Esophagus muscularis mucosa (tissue), 4 donors: Measurements from ENCODE around the gene PAQR7. TPM values are rescaled to one million over a fixed set of nuclear protein-coding genes. Genes with fewer than 3 reads are reported as not detected.

Source experiments
- DNase-seq: peaks from one replicate; pipeline ENCODE4 v3.0.0-alpha.2; 2017; ENCODE audit errors: extremely low spot score
- H3K27ac ChIP-seq, 4 donors: fragments of 200-600 bp; sonication (generic); replicated peaks in 1 of 4; 1 replicate in 3 of 4; 2 replicates in 1 of 4; pipeline ENCODE4 v1.5.1; 2016 to 2019; ENCODE audit warnings: mild to moderate bottlenecking in 1 of 4
- H3K27me3 ChIP-seq, 4 donors: fragments of 200-600 bp; sonication (generic); one replicate each; pipeline versions ENCODE4 v1.5.1 to v1.6.0; 2016 to 2019
- H3K36me3 ChIP-seq, 4 donors: fragments of 200-600 bp; sonication (generic); one replicate each; pipeline ENCODE4 v1.5.1; 2016 to 2019
- H3K4me1 ChIP-seq, 4 donors: fragments of 200-600 bp; sonication (generic); one replicate each; pipeline ENCODE4 v1.5.1; 2016 to 2019
- H3K4me3 ChIP-seq, 4 donors: fragments of 200-600 bp; sonication (generic); 1 replicate in 2 of 4; 2 replicates in 2 of 4; pipeline ENCODE4 v1.5.1; 2016 to 2019; ENCODE audit warnings: mild to moderate bottlenecking in 4 of 4, moderate library complexity in 1 of 4
- H3K9me3 ChIP-seq, 4 donors: fragments of 200-600 bp; sonication (generic); 1 replicate in 3 of 4; 2 replicates in 1 of 4; pipeline ENCODE4 v1.5.1; 2016 to 2019
- EP300 ChIP-seq: sonication (generic); formaldehyde crosslinking; IDR thresholded peaks from one replicate; pipeline ENCODE4 v1.6.1; 2017; ENCODE audit warnings: antibody characterized with exemption
- POLR2A ChIP-seq: fragments of 450-650 bp; IDR thresholded peaks from one replicate; pipeline ENCODE4 v1.6.1; 2017; ENCODE audit warnings: antibody characterized with exemption, moderate library complexity, mild to moderate bottlenecking, low read depth
- POLR2AphosphoS5 ChIP-seq, 2 donors: sonication (generic); formaldehyde crosslinking; IDR thresholded peaks; one replicate each; pipeline ENCODE4 v1.6.1; 2017; ENCODE audit warnings: antibody characterized with exemption in 2 of 2
- WGBS: methylation state at CpG from one replicate; pipeline ENCODE4 v1.1.5; 2018; 5-methylcytosine and 5-hydroxymethylcytosine counted together
- intact Hi-C: fragments of 100-400 bp; cut with DNase I; formaldehyde crosslinking; loops from one replicate; pipeline ENCODE4 v1.15.1; 2023
- total RNA-seq, 4 donors: library from RNA; depleted of rRNA; stranded (reverse); fragments of >200 nt; gene quantifications; one replicate each; pipeline versions ENCODE4 v1.1.0 to v1.2.1, GENCODE V29; 2016
- TF ChIP-seq, protein P1 (sequence below), 3 experiments: fragments of 200-600 bp in 2 of 3; fragments of 450-650 bp in 1 of 3; sonication (generic) in 2 of 3; IDR thresholded peaks; one replicate each; pipeline ENCODE4 v1.5.1; 2017 to 2019; ENCODE audit warnings: antibody characterized with exemption in 3 of 3, mild to moderate bottlenecking in 2 of 3, moderate library complexity in 1 of 3

Gene PAQR7
- total RNA-seq, 4 donors from 2014 or later, result 4.6 to 9.3 (median 8.0) TPM

DNA sequence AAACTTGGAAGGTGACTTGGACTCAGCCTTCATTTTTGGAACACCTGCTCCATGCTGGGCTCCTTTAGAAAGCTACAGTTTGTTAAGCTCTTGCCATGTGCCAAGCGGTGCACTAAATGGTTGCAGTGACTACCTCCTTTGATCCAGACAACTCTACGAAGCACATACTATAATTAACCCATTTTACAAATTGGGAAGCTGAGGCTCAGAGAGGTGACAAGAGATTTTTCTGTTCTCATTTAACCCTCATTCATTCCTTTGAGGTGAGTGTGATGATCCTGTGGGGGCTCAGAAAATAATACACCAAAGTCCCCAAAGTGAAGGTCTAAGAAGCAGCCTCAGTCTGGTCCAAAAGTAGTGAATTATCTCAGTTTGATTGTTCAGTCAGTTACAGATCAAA, 1.6 kb upstream of the PAQR7 start:
- TF ChIP-seq POLR2AphosphoS5 (IDR thresholded peaks at IDR 0.05) (no peak), EP300 (no peak), POLR2A (no peak)
- TF ChIP-seq, protein P1, sequence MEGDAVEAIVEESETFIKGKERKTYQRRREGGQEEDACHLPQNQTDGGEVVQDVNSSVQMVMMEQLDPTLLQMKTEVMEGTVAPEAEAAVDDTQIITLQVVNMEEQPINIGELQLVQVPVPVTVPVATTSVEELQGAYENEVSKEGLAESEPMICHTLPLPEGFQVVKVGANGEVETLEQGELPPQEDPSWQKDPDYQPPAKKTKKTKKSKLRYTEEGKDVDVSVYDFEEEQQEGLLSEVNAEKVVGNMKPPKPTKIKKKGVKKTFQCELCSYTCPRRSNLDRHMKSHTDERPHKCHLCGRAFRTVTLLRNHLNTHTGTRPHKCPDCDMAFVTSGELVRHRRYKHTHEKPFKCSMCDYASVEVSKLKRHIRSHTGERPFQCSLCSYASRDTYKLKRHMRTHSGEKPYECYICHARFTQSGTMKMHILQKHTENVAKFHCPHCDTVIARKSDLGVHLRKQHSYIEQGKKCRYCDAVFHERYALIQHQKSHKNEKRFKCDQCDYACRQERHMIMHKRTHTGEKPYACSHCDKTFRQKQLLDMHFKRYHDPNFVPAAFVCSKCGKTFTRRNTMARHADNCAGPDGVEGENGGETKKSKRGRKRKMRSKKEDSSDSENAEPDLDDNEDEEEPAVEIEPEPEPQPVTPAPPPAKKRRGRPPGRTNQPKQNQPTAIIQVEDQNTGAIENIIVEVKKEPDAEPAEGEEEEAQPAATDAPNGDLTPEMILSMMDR (IDR thresholded peaks at IDR 0.05), result no peak
- DNase-seq, result no peak
- intact Hi-C loops, result no loop called here

DNA sequence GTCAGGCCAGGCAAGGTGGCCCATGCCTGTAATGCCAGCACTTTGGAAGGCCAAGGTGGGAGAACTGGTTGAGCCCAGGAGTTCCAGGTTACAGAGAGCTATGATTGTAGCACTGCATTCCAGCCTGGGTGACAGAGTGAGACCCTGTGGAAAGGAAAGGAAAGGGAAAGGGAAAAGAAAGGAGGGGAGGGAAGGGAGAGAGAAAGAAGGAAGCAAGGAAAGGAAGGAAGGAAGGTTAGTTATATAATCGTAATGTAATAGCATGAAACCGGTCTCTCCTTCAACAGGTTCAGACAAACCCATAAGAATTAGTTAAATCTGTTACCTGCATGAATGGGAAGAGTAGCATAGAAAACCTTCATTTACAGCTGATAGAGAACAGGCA, 1.2 kb upstream of the PAQR7 start:
- no peak for DNase-seq

More for the DNA sequence above, 1.6 kb upstream of the PAQR7 start:
- WGBS, result 97% methylated on average over 2 of the region's 2 CpGs
- H3K4me1 ChIP-seq, result peaks cover 16 to 41% (median 38%) of the 10 kb centered on the region in 4 donors
- H3K27ac ChIP-seq, result no peak overlapping the region
- no peaks in the 10 kb centered on the region for H3K9me3 ChIP-seq
- no peaks in the 10 kb centered on the region for H3K36me3 ChIP-seq
- no peaks in the 10 kb centered on the region for H3K27me3 ChIP-seq
- H3K4me3 ChIP-seq, result no peak overlapping the region

DNA sequence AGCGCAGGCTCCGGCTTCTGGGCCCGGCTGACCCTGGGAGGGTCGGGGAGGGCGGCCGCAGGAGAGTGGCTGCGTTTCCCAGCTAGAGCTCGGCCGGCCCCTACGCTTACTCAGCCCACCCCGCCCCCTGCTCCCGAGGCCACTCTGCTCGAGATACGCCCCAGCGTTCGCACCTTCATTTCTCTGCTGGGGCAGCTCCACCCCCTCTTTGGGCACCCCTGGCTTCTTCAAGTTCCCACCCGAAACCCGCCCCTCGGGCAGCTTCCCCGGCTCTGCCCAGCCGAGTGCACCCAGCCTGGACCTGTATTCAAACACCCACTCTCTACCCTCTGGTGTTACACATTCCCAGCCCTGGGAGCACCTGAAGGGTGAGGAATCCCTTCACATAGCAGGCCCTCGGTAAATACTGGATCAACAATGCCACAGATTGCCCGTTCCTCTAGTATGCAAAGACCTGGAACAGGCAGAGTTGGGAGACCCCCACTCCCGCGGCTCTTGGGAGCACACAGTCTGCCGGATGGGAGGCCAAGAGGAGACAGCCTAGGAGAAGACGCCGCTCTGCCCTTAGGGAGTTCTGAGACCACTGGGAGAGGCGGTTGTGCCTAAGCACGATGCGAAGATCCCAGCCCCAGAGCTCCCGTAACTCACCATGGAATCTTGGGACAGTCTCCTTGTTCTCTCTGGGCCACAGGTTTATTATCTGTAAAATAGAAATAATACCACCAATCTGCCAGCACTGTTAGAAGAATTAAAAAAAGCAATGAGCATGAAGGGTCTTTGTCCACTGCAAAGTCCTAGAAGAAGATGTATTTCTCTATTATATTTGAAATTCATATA, 566 bp upstream of the PAQR7 start:
- no peaks in the 10 kb centered on the region for H3K9me3 ChIP-seq
- WGBS, result 51% methylated on average over 19 of the region's 32 CpGs
- intact Hi-C loops, result no loop called here
- H3K4me3 ChIP-seq, result peak overlapping the region; percentile 66 to 82 (median 78)
- TF ChIP-seq POLR2AphosphoS5 (IDR thresholded peaks at IDR 0.05) (no peak), POLR2A (no peak), EP300 (no peak)
- TF ChIP-seq, protein P1 (IDR thresholded peaks at IDR 0.05), result no peak
- H3K27me3 ChIP-seq, result no peaks in the 10 kb centered on the region
- H3K4me1 ChIP-seq, result peaks cover 23 to 52% (median 48%) of the 10 kb centered on the region in 4 donors
- no peak for DNase-seq
- H3K36me3 ChIP-seq, result no peaks in the 10 kb centered on the region
- H3K27ac ChIP-seq, result peak overlapping the region; percentile 78 to 89 (median 84)

More for the DNA sequence above, 1.2 kb upstream of the PAQR7 start:
- Histone ChIP-seq H3K4me3 (no peak overlapping the region), H3K4me1 (peaks cover 17 to 46% (median 42%) of the 10 kb centered on the region in 4 donors), H3K9me3 (no peaks in the 10 kb centered on the region), H3K27ac (peak overlapping the region in 3 of 4 donors; percentile 81 to 89 (median 86)), H3K36me3 (no peaks in the 10 kb centered on the region), H3K27me3 (no peaks in the 10 kb centered on the region)
- intact Hi-C loops, result no loop called here
- WGBS, result 79% methylated on average over 2 of the region's 2 CpGs
- TF ChIP-seq POLR2AphosphoS5 (IDR thresholded peaks at IDR 0.05), result no peak
- TF ChIP-seq EP300, result no peak
- TF ChIP-seq, protein P1 (IDR thresholded peaks at IDR 0.05), result no peak
- TF ChIP-seq POLR2A, result no peak

DNA sequence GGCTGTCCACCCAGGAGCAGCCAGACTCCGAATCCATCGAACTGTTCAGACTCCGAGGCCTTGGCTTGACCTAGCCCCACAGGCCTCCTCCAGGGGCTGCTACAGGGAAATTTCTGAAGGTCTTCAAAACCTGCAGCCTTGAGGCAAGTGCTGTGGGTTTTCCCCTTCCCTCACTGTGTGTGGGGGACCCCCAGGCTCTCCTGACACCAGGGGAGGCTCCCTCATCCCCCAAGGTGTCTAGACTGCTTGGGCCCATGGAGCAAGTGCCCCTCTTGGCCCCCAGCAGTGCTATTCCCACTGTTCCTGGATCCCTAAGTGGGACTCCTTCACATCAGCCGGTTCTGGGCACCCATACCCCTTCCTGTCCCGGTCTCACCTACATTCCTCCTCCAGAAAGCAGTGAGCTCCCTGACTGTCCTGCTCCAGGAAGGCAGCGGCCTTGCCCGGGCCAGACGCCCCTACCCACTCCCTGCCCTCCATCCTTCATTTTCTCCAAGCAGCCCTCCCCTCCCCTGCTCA, 814 bp downstream of the PAQR7 start:
- Histone ChIP-seq H3K27ac (peak overlapping the region; percentile 78 to 89 (median 84)), H3K27me3 (no peaks in the 10 kb centered on the region), H3K4me1 (peaks cover 25 to 56% (median 50%) of the 10 kb centered on the region in 4 donors), H3K36me3 (peaks cover 0 to 8% (median 4%) of the 10 kb centered on the region in 4 donors), H3K9me3 (no peaks in the 10 kb centered on the region), H3K4me3 (peak overlapping the region; percentile 66 to 82 (median 78))
- intact Hi-C loops, result no loop called here
- TF ChIP-seq, protein P1 (IDR thresholded peaks at IDR 0.05), result no peak
- TF ChIP-seq POLR2A (no peak), POLR2AphosphoS5 (IDR thresholded peaks at IDR 0.05) (no peak), EP300 (no peak)
- no peak for DNase-seq
- WGBS, result 28% methylated on average over 8 of the region's 8 CpGs
